ENCODE data around the gene RGS19.
A peak's percentile ranks its signal among the peaks of the same experiment; 100 is the strongest.

RGS19 gene

GRCh38 chr20:64107736-64108457, 28.6 kb upstream of the RGS19 start:
- no peak for DNase-seq (ENCODE audit: low read depth in 3 of 3)

- DNase-seq (ENCODE audit: low read depth in 3 of 3) = no peak
Observed at GRCh38 chr20:64106981-64107735, 27.8 kb upstream of the RGS19 start, which contains the start of gene NPBWR2. TSS of gene NPBWR2 (minus strand) at chr20:64107565. CDS start at chr20:64106831, 734 bp downstream.

GRCh38 chr20:64106435-64106961, 27.2 kb upstream of the RGS19 start:
- no peak for DNase-seq (ENCODE audit: low read depth in 3 of 3)

- no peak for DNase-seq (ENCODE audit: low read depth in 3 of 3)
Observed at GRCh38 chr20:64105846-64106434, 26.6 kb upstream of the RGS19 start.

- no peak for DNase-seq (ENCODE audit: low read depth in 3 of 3)
Observed at GRCh38 chr20:64104667-64105451, 25.5 kb upstream of the RGS19 start.

- no peak for DNase-seq (ENCODE audit: low read depth in 3 of 3)
Observed at GRCh38 chr20:64103871-64104666, 24.8 kb upstream of the RGS19 start.

GRCh38 chr20:64102647-64103354, 23.5 kb upstream of the RGS19 start:
- DNase-seq (ENCODE audit: low read depth in 3 of 3) = no peak

GRCh38 chr20:64101731-64102621, 22.7 kb upstream of the RGS19 start:
- DNase-seq (ENCODE audit: low read depth in 3 of 3) = peak in 2 of 3 experiments; percentile 44 to 64

GRCh38 chr20:64100946-64101688, 21.8 kb upstream of the RGS19 start:
- no peak for DNase-seq (ENCODE audit: low read depth in 3 of 3)

GRCh38 chr20:64100566-64100888, 21.2 kb upstream of the RGS19 start:
- DNase-seq (ENCODE audit: low read depth in 3 of 3) = no peak

GRCh38 chr20:64099880-64100565, 20.7 kb upstream of the RGS19 start:
- DNase-seq (ENCODE audit: low read depth in 3 of 3) = no peak

- no peak for DNase-seq (ENCODE audit: low read depth in 3 of 3)
Observed at GRCh38 chr20:64099086-64099786, 19.9 kb upstream of the RGS19 start.

GRCh38 chr20:64098471-64099013, 19.2 kb upstream of the RGS19 start:
- DNase-seq (ENCODE audit: low read depth in 3 of 3) = no peak

GRCh38 chr20:64096535-64096934, 17.2 kb upstream of the RGS19 start:
- no peak for DNase-seq (ENCODE audit: low read depth in 3 of 3)

GRCh38 chr20:64095927-64096326, 16.6 kb upstream of the RGS19 start:
- DNase-seq (ENCODE audit: low read depth in 3 of 3) = no peak

- no peak for DNase-seq (ENCODE audit: low read depth in 3 of 3)
Observed at GRCh38 chr20:64095455-64095854, 16.1 kb upstream of the RGS19 start.

- no peak for DNase-seq (ENCODE audit: low read depth in 3 of 3)
Observed at GRCh38 chr20:64093013-64093503, 13.7 kb upstream of the RGS19 start.

Measured in stimulated activated CD4-positive, alpha-beta T cell treated with anti-CD3 and anti-CD28 coated beads, TNF-alpha, amount 100 ng/mL, for 24 hours (primary cell).